Stimulated activated naive CD4-positive, alpha-beta T cell (primary cell): Measurements from ENCODE around the gene FAM53B.

Experiments used
- DNase-seq, 6 experiments: peaks; one replicate each; lab custom pipeline; 2025; lab: John Stamatoyannopoulos, UW

The FAM53B gene

GRCh38 chr10:124647421-124648130, 96.6 kb downstream of the FAM53B start:
- DNase-seq: peak; percentile 31 to 78 (median 54)

- no peak for DNase-seq
These were observed 97.5 kb downstream of the FAM53B start for GRCh38 chr10:124646483-124647352.

DNA sequence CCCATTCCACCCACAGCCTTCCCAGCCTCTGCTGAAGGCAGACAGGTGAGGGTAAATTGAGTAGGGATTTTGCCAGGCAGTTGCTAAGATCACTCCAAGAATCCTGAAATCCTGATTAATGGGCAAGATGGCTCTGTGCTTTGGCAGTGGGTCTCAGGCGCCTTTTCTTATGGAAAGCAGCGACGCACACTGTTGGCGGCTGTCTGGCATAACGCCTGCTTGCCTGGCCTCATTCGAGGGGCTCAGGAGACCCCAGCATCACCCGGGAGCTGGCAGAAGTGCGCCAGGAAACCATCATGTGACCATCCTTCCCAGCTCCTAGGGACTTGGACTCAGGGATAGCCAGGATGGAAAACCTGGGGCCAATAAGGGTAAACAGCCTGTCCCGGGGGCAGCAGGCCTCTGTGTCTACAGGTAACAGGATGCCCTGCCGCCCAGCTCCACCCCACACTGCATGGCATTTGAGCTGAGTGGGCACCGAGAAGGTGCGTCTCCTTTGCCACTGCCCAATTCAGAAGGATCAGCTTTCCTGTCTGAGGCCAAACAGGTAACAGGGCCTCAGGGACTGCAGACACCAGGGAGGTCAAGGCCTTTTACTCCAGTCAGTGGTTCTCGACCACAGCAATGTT, 98.6 kb downstream of the FAM53B start:
- DNase-seq: no peak

DNA sequence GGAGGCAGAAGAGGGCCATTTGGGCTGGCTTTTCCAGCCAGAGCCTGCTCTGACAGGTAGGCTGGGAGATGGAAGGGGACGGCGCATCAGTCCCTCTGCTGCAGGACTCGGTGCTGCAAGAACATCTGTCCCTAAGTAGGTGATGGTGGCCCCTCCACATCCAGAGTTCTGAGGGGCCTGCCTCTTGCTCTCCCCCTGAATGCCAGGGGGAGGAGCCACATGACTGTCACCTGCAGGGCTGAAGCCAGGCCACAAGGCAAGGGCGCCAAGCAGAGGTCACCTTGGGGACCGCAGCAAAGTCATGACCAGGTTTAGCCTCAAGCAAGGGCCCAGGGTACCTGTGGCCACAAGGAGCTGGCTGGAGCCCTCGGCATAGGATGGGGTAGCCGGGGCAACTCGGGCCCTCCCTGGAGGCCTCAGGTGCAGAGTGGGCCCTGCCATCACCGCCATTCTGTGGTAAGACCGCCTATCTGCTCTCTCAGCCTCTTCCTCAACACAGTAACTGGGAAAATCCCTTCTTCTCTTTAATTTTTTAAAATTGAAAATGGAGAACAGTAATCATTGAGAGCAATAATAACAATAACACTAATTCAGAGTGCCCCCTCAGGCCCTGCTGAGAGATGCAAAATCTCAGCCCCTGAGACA, 99.3 kb downstream of the FAM53B start:
- no peak for DNase-seq

DNA sequence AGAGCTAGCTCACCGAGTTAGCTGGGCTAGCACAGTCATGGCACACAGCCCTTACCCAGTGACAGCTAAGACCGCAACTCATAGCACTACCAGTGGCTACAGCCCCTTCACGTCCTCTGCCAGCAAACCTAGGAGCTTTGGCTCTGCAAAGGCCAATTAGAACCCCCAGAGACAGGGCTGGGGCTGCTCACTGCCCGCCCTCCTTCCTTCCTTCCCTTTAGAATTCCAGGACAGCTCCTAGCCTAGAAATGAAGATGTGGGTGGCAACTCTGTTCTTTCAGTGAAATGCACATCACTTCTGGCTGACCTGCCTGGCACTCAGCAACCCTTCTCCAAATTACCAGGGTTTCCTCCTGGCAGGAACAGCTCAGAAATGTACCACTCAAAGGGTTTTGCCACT, 99.9 kb downstream of the FAM53B start:
- DNase-seq: no peak

DNA sequence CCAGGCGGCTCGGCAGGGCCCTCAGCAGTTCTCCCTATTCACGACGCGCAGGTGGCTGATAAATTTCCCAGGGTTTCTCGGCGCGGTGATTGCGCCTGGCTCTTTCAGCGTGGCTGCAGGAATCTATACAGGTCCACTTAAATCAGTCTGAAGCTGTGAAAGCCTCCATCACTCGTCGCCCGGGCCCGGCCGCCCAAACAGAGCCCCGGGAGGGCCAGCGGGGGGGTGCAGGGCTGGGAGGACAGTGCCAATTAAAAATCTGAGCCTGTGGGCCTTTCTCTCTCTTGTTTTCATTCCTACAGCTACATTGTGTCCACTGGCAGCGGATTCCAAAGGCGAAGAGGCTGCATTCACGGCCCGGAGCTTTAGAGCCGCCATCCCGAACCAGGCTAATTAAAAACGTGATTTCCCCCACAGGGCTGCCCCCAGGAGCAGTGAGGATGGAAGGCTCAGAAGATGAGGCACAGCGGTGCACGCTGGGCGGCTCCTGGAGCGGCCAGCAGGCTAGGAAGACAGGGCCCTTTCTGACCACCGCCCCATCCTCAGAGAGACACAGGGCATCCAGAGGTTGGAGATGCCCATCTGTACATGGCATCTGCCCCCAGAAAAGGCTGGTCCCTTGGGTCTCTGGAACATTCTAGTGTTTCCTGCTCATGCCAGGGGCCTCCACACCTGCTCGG, 100.7 kb downstream of the FAM53B start:
- DNase-seq: no peak

DNA sequence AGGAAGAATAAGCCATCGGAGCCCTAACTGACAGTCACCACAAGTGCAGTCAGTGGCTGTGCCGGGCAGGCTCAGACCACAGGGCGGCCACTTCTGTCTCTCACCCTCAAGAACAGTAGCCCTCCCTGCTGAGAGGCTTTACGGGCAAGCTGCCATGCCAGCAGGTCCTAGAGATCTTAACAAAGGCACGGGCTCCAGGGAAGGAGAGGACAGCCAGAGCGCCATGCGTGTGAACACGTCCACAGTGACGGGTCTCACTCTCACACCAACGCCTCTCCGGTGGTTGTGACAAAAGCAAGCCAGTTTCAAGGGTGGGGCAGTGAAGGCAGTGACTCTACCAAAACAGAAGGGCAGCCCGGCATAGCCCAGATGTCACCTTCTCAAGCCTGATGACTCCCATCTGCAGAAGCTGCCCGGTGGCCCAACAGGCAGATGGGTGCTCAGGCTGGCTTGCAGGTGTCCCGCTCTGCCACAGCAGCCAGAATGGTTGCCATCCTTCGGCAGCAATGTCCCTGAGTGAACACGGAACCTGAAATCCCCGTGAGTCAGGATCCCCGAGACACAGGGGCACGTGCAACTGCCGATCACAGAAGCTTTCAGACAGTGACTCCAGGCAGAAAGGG, 102.0 kb downstream of the FAM53B start:
- no peak for DNase-seq

GRCh38 chr10:124641282-124642087, 102.7 kb downstream of the FAM53B start:
- DNase-seq: peak in 1 of 6 experiments; percentile 47

DNA sequence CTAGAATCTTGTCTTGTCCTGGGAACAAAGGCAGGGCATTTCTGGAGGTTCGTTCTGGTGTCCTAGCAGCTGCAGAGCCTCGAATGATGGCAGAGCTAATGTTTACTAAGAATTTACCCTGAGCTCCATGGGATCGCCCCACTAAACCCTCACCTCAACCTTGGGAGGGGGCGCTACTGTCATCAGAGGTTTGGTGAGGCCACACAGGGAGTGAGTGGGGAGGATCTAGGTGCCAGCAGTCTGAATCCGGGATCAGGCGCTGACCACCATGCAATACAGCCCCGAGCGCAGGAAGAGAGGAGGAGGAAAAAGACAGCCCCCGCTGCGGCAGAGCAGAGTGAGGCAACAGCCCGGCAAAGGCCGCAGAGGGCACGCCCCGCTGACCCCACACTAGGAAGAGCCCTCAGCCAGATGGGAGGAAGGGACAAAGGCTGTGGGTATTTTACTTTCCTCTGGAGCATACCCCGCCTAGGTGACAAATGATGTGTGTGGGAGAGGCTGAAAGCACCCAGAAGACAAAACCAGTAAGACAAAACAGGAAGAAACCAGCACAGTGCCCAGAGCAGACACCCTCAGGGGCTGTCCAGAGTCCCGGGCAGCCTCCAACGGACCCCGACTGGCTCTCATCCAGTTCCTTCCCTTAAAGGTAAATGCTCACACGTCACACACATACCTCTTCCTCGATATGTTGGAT, 103.5 kb downstream of the FAM53B start:
- no peak for DNase-seq

- no peak for DNase-seq
These were observed 104.1 kb downstream of the FAM53B start for GRCh38 chr10:124640056-124640455.

GRCh38 chr10:124639646-124640045, 104.5 kb downstream of the FAM53B start:
- no peak for DNase-seq

GRCh38 chr10:124639206-124639605, 105.0 kb downstream of the FAM53B start:
- no peak for DNase-seq

- no peak for DNase-seq
These were observed 106.4 kb downstream of the FAM53B start for GRCh38 chr10:124637746-124638145.

- peak in 1 of 6 experiments; percentile 35 for DNase-seq
These were observed 107.0 kb downstream of the FAM53B start for GRCh38 chr10:124637091-124637700.

GRCh38 chr10:124636271-124636995, 107.7 kb downstream of the FAM53B start:
- peak; percentile 12 to 74 (median 29) for DNase-seq

GRCh38 chr10:124632566-124632965, 111.6 kb downstream of the FAM53B start:
- no peak for DNase-seq

DNA sequence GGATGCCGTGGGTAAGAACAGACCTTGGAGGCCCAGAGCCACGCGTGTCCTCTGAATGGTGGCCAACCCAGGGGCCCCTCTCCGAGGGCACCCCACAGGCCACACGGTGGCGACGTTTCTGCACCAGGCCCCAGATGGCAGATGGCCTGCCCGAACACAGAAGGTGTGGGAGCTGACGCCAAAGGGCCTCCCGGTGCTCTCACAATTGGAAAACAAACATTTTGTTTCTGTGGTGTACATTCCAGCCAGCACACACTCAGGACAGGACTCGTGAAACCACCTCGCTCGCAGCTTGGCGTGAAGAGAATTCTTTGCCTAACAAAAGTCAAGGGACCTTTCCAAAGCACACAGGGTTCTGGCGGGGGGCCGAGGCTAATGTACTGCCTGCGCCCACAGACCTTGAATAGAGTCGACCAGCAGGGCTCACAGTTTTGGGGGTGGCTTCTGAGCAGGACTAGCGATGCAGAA, 112.1 kb downstream of the FAM53B start:
- peak in 3 of 6 experiments; percentile 12 to 24 (median 18) for DNase-seq

GRCh38 chr10:124630551-124630950, 113.6 kb downstream of the FAM53B start:
- DNase-seq: no peak
